Tibial nerve (tissue), 3 donors: ENCODE measurements around the gene NKTR.

Source experiments
- POLR2A ChIP-seq, 2 donors: fragments of 450-650 bp; IDR thresholded peaks; one replicate each; pipeline ENCODE4 v1.6.1; 2017; ENCODE audit warnings: antibody characterized with exemption in 2 of 2, mild to moderate bottlenecking in 2 of 2, moderate library complexity in 2 of 2
- TF ChIP-seq, protein P1 (sequence below), 5 experiments: fragments of 200-600 bp in 3 of 5; fragments of 450-650 bp in 2 of 5; sonication (generic) in 3 of 5; IDR thresholded peaks; one replicate each; pipeline ENCODE4 v1.5.1; 2016 to 2019; ENCODE audit warnings: antibody characterized with exemption in 5 of 5, mild to moderate bottlenecking in 3 of 5, moderate library complexity in 2 of 5

DNA sequence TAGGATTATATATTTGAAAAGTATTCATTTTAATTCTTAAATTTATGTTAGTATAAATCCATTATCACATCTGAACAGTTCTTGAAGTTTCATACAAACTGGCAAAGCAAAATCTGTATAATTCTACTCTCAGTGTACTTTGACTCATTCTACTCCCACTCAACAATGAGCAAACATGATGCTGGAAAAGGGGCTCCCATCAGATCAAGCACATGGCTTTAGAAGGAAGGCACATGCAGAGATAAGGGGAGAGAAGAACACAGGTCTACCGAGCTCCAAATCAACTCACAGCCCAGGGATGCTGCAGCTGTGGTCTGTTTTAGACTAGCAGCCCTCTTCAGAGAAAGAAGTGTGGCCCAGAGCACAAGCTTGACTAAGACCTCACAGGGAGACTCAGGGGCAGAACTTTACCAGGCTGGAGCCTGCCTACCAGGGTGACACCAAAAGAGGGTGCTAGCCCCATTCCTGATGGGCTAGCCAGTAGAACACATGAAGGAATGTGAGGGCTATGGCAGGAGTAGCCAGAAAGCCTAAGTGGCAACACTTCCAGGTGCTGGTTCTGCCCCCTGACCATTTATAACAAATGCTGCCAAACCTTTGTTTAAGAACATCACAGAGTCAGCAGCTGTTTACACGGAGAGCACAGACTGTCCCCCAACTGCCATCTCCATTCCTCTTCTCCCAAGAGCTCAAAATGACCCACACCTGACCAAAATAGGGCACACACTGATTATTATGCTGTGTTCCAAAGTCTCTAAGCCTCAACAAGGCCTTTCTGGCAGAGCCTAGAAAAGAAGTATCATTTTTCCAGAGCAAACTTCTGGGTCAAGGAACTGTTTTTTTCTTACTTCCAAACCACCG, 38.2 kb upstream of the NKTR start:
- TF ChIP-seq, protein P1, sequence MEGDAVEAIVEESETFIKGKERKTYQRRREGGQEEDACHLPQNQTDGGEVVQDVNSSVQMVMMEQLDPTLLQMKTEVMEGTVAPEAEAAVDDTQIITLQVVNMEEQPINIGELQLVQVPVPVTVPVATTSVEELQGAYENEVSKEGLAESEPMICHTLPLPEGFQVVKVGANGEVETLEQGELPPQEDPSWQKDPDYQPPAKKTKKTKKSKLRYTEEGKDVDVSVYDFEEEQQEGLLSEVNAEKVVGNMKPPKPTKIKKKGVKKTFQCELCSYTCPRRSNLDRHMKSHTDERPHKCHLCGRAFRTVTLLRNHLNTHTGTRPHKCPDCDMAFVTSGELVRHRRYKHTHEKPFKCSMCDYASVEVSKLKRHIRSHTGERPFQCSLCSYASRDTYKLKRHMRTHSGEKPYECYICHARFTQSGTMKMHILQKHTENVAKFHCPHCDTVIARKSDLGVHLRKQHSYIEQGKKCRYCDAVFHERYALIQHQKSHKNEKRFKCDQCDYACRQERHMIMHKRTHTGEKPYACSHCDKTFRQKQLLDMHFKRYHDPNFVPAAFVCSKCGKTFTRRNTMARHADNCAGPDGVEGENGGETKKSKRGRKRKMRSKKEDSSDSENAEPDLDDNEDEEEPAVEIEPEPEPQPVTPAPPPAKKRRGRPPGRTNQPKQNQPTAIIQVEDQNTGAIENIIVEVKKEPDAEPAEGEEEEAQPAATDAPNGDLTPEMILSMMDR (IDR thresholded peaks at IDR 0.05), result no peak
- TF ChIP-seq POLR2A (IDR thresholded peaks at IDR 0.05), result no peak
